K562 (cell line): ENCODE data around the gene TBX10. TPM values are rescaled to one million over a fixed set of nuclear protein-coding genes. Genes with fewer than 3 reads are reported as not detected.

Experiments
- BMI1 ChIP-seq: fragments of 150-350 bp; IDR thresholded peaks from 2 replicates; pipeline ENCODE4 v1.6.1; 2014; ENCODE audit warnings: low read length
- RBM39 ChIP-seq: fragments of 200-400 bp; formaldehyde crosslinking; optimal IDR thresholded peaks from 2 replicates; pipeline ENCODE3; 2018; ENCODE audit warnings: low read depth, low read length
- SAFB2 ChIP-seq: fragments of 200-400 bp; formaldehyde crosslinking; IDR thresholded peaks from 2 replicates; pipeline ENCODE4 v1.6.1; 2018; ENCODE audit warnings: borderline replicate concordance, low read length, low read depth, moderate library complexity; ENCODE audit not compliant: severe bottlenecking
- ZBTB1 ChIP-seq: sonication (generic); formaldehyde crosslinking; IDR thresholded peaks from 2 replicates; pipeline ENCODE4 v1.8.1; 2023; ENCODE audit warnings: missing genetic modification reagents, low read depth, mild to moderate bottlenecking, borderline replicate concordance
- ZBTB8A ChIP-seq: fragments of 450-650 bp; IDR thresholded peaks from 2 replicates; pipeline ENCODE4 v1.6.1; 2018; ENCODE audit warnings: mild to moderate bottlenecking, moderate library complexity; ENCODE audit not compliant: partially characterized antibody
- ZC3H11A ChIP-seq: IDR thresholded peaks from 2 replicates; pipeline ENCODE4 v1.6.1; 2012; ENCODE audit warnings: low read depth, low read length, improper control_type of control experiment
- polyA plus RNA-seq, 8 experiments: library from polyadenylated mRNA; depleted of rRNA in 4 of 8; stranded (reverse) in 5 of 8; unstranded in 3 of 8; fragments of >200 nt; fragmentation: Nextera tagmentation in 2 of 8; fragmentation: Illumina TruSeq in 1 of 8; extraction: Ambion mirVana in 2 of 8; extraction: Trizol in 1 of 8; gene quantifications; 2 replicates each; pipeline versions ENCODE4 v1.2.1 to v1.2.3, GENCODE V29; 2011 to 2014; ENCODE audit warnings: inconsistent platforms in 1 of 8, missing spikeins in 1 of 8
- total RNA-seq, 7 experiments: library from RNA; depleted of rRNA in 6 of 7; stranded (reverse); fragments of >200 nt in 6 of 7; fragmentation: Illumina TruSeq in 2 of 7; extraction: Trizol in 2 of 7; gene quantifications; 2 replicates each; pipeline versions ENCODE4 v1.2.1 to v1.2.3, GENCODE V29; 2011 to 2021; ENCODE audit warnings: low replicate concordance in 1 of 7
- TF ChIP-seq, protein P1 (sequence below): fragments of 250-450 bp; sonication (Bioruptor Pico); IDR thresholded peaks from 2 replicates; pipeline ENCODE4 v1.8.0; 2021; ENCODE audit warnings: moderate library complexity, mild to moderate bottlenecking, inconsistent platforms
- TF ChIP-seq, protein P2 (sequence below): sonication (generic); formaldehyde crosslinking; IDR thresholded peaks from 2 replicates; pipeline ENCODE4 v1.9.0; 2022; ENCODE audit warnings: mild to moderate bottlenecking, missing genetic modification reagents
- TF ChIP-seq, protein P3 (sequence below): fragments of 450-650 bp; IDR thresholded peaks from 2 replicates; pipeline ENCODE4 v1.6.1; 2016; ENCODE audit warnings: low read depth
- TF ChIP-seq, protein P4 (sequence below), 2 experiments: fragments of 450-650 bp in 1 of 2; sonication (generic) in 1 of 2; formaldehyde crosslinking; conservative IDR thresholded peaks; 2 replicates each; pipeline versions ENCODE4 v1.4.0 to v1.8.1; 2020 to 2022; ENCODE audit warnings: mild to moderate bottlenecking in 1 of 2, missing genetic modification reagents in 1 of 2
- TF ChIP-seq, protein P5 (sequence below): fragments of 250-450 bp; sonication (Bioruptor Pico); IDR thresholded peaks from 2 replicates; pipeline ENCODE4 v1.5.0; 2021; ENCODE audit warnings: mild to moderate bottlenecking, moderate library complexity

Gene TBX10
- total and polyA plus RNA-seq, 9 of the 15 experiments (the other 6 are each of a cell fraction or from before 2014, with no cell fraction given), result not detected

GRCh38 chr11:67605231-67606011 is 34.1 kb downstream of the TBX10 start (continued):
- TF ChIP-seq, protein P1, sequence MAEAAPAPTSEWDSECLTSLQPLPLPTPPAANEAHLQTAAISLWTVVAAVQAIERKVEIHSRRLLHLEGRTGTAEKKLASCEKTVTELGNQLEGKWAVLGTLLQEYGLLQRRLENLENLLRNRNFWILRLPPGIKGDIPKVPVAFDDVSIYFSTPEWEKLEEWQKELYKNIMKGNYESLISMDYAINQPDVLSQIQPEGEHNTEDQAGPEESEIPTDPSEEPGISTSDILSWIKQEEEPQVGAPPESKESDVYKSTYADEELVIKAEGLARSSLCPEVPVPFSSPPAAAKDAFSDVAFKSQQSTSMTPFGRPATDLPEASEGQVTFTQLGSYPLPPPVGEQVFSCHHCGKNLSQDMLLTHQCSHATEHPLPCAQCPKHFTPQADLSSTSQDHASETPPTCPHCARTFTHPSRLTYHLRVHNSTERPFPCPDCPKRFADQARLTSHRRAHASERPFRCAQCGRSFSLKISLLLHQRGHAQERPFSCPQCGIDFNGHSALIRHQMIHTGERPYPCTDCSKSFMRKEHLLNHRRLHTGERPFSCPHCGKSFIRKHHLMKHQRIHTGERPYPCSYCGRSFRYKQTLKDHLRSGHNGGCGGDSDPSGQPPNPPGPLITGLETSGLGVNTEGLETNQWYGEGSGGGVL (CRISPR knock-in tag), result no peak
- TF ChIP-seq ZBTB8A (no peak), SAFB2 (no peak), ZC3H11A (no peak), ZBTB1 (CRISPR knock-in tag) (no peak), RBM39 (no peak), BMI1 (no peak)
- TF ChIP-seq, protein P2, sequence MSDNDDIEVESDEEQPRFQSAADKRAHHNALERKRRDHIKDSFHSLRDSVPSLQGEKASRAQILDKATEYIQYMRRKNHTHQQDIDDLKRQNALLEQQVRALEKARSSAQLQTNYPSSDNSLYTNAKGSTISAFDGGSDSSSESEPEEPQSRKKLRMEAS, result 0 out of 2 replicates have a peak, but pooled peaks have one; percentile 29
- TF ChIP-seq, protein P3, sequence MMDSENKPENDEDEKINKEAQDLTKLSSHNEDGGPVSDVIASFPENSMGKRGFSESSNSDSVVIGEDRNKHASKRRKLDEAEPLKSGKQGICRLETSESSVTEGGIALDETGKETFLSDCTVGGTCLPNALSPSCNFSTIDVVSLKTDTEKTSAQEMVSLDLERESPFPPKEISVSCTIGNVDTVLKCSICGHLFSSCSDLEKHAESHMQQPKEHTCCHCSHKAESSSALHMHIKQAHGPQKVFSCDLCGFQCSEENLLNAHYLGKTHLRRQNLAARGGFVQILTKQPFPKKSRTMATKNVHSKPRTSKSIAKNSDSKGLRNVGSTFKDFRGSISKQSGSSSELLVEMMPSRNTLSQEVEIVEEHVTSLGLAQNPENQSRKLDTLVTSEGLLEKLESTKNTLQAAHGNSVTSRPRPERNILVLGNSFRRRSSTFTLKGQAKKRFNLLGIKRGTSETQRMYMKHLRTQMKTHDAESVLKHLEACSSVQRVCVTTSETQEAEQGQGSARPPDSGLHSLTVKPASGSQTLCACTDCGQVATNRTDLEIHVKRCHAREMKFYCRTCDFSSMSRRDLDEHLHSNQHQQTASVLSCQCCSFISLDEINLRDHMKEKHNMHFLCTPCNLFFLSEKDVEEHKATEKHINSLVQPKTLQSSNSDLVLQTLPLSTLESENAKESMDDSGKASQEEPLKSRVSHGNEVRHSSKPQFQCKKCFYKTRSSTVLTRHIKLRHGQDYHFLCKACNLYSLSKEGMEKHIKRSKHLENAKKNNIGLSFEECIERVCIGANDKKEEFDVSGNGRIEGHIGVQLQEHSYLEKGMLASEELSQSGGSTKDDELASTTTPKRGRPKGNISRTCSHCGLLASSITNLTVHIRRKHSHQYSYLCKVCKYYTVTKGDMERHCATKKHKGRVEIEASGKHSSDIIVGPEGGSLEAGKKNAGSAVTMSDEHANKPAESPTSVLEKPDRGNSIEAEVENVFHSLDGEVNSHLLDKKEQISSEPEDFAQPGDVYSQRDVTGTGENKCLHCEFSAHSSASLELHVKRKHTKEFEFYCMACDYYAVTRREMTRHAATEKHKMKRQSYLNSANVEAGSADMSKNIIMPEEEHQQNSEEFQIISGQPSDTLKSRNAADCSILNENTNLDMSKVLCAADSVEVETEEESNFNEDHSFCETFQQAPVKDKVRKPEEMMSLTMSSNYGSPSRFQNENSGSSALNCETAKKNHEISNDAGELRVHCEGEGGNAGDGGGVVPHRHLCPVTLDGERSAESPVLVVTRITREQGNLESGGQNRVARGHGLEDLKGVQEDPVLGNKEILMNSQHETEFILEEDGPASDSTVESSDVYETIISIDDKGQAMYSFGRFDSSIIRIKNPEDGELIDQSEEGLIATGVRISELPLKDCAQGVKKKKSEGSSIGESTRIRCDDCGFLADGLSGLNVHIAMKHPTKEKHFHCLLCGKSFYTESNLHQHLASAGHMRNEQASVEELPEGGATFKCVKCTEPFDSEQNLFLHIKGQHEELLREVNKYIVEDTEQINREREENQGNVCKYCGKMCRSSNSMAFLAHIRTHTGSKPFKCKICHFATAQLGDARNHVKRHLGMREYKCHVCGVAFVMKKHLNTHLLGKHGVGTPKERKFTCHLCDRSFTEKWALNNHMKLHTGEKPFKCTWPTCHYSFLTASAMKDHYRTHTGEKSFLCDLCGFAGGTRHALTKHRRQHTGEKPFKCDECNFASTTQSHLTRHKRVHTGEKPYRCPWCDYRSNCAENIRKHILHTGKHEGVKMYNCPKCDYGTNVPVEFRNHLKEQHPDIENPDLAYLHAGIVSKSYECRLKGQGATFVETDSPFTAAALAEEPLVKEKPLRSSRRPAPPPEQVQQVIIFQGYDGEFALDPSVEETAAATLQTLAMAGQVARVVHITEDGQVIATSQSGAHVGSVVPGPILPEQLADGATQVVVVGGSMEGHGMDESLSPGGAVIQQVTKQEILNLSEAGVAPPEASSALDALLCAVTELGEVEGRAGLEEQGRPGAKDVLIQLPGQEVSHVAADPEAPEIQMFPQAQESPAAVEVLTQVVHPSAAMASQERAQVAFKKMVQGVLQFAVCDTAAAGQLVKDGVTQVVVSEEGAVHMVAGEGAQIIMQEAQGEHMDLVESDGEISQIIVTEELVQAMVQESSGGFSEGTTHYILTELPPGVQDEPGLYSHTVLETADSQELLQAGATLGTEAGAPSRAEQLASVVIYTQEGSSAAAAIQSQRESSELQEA, result no peak
- TF ChIP-seq, protein P4, sequence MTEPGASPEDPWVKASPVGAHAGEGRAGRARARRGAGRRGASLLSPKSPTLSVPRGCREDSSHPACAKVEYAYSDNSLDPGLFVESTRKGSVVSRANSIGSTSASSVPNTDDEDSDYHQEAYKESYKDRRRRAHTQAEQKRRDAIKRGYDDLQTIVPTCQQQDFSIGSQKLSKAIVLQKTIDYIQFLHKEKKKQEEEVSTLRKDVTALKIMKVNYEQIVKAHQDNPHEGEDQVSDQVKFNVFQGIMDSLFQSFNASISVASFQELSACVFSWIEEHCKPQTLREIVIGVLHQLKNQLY (CRISPR knock-in tag; conservative IDR thresholded peaks at IDR 0.05), result no peak
- TF ChIP-seq, protein P5, sequence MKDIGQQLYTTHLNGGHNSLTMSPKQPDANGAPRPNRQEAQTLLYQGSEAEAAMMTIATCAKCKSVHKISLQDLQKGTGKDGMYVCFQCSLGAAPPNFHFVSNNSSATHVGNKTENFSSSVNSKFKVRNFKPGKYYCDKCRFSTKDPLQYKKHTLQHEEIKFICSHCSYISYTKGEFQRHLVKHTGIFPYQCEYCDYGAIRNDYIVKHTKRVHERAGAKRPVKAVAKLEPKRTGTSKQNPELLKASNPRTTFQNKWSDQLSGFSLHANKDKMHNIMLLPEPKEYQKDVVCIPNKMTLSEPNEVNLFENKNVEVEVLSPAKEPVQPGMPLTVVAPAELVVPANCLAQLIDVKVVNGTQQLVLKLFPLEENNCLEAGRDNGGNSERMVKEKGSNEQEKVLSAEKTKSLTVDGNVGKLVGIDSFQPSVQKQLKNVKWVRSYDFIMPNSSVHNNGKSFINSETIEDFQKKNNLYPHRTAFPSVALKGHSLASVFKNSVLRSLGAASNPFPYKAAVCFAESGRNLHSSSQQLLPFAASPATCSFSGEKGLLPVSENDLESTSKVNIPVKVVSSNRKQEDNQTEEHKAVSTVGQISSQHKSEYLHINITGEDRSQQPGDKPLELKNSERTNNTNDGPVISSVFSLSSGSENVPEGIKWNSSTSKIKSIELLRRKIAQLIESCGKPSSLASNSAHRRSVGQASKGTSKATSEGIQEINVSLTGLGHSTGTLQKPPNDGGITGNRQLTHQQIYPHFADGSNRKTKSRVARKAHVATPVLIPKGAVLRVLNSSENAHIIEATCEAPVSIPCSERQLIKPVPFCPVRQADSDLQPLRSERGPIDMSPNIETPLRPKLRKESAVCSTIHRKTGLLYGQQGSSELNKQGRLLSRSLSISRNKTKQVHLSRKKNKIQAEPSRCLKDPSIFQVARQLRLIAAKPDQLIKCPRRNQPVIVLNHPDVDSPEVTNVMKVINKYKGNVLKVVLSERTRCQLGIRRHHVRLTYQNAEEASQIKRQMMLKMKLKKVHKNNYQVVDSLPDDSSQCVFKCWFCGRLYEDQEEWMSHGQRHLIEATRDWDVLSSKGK, result no peak
